MM.1S (cell line): Measurements from ENCODE around the gene ZNF587.

ENCODE experiments used
- CTCF ChIP-seq: fragments of 300-600 bp; sonication (generic); IDR thresholded peaks from 2 replicates; pipeline ENCODE4 v1.5.1; 2016; ENCODE audit warnings: antibody characterized with exemption, low read length, mixed read lengths
- EZH2 ChIP-seq: fragments of 300-600 bp; sonication (generic); optimal IDR thresholded peaks from 2 replicates; pipeline ENCODE3; 2017; ENCODE audit warnings: low read depth, mild to moderate bottlenecking, antibody characterized with exemption, low read length, mixed read lengths

- TF ChIP-seq CTCF: peak; percentile 13; the same call in 1 of the 2 replicates
- TF ChIP-seq EZH2: no peak
Observed at GRCh38 chr19:57819475-57820148, 30.0 kb upstream of the ZNF587 start.
